Measurements from ENCODE around the gene KLHDC4. TPM values are rescaled to one million over a fixed set of nuclear protein-coding genes. Genes with fewer than 3 reads are reported as not detected.

Gene KLHDC4
- total and polyA plus RNA-seq, 2 of the 4 experiments (the other 2 are of a cell fraction) = 13.6 to 19.0 TPM

- H3K4ac ChIP-seq (ENCODE audit: low read depth, low read length) = no peak overlapping the region
- ChIA-PET CTCF (no interaction called here), POLR2A (ENCODE audit: unreplicated experiment) (no interaction called here)
- H2BK20ac ChIP-seq (ENCODE audit: low read depth, low read length) = no peak overlapping the region
- no peak for TF ChIP-seq MAZ (IDR thresholded peaks at IDR 0.05; ENCODE audit: borderline replicate concordance, low read depth, low read length)
- no peak for TF ChIP-seq CEBPB (IDR thresholded peaks at IDR 0.05; ENCODE audit: low read depth, low read length)
- TF ChIP-seq CHD1 (IDR thresholded peaks at IDR 0.05; ENCODE audit: low read depth, low read length) = no peak
- no peak for TF ChIP-seq RCOR1 (IDR thresholded peaks at IDR 0.05; ENCODE audit: insufficient replicate concordance, low read length)
- no peak for TF ChIP-seq NFE2L2 (IDR thresholded peaks at IDR 0.05; ENCODE audit: low read depth, low read length)
- no peak for TF ChIP-seq BHLHE40 (IDR thresholded peaks at IDR 0.05; ENCODE audit: low read depth, low read length)
- no peak for TF ChIP-seq FOS (IDR thresholded peaks at IDR 0.05; ENCODE audit: low read depth, low read length)
- no peak for TF ChIP-seq RFX5 (IDR thresholded peaks at IDR 0.05; ENCODE audit: low read depth, low read length)
- no peak for TF ChIP-seq RAD21 (IDR thresholded peaks at IDR 0.05; ENCODE audit: low read length)
- no peak for TF ChIP-seq ELK1 (IDR thresholded peaks at IDR 0.05; ENCODE audit: borderline replicate concordance, low read depth, low read length)
- no peak for TF ChIP-seq POLR2A (IDR thresholded peaks at IDR 0.05; ENCODE audit: low read depth, low read length)
- TF ChIP-seq CTCF (conservative IDR thresholded peaks at IDR 0.05; ENCODE audit: low read depth, low read length) = no peak
- TF ChIP-seq USF2 (IDR thresholded peaks at IDR 0.05; ENCODE audit: low read depth, low read length) = no peak
- no peak for TF ChIP-seq SMC3 (IDR thresholded peaks at IDR 0.05; ENCODE audit: low read depth, low read length)
- no peak for TF ChIP-seq MAFK (IDR thresholded peaks at IDR 0.05; ENCODE audit: low read depth, low read length)
- no peak for TF ChIP-seq MXI1 (IDR thresholded peaks at IDR 0.05; ENCODE audit: borderline replicate concordance, low read depth, low read length)
- peaks cover 9% of the 10 kb centered on the region for H3K4me1 ChIP-seq (ENCODE audit: control insufficient read depth, insufficient read depth, low read length)
- H3K79me1 ChIP-seq (ENCODE audit: low read depth in 1 of 2, low read length in 2 of 2) = no peaks in the 10 kb centered on the region
- WGBS, 2 experiments (ENCODE audit: extremely low coverage in 2 of 2, insufficient read length in 1 of 2) = 62% methylated on average over 7 of the region's 13 CpGs; no CpG with 5 or more reads in 1 of the 2 experiments
- dilution Hi-C loops (cut with HindIII; ENCODE audit: low sequenced_read_pairs, unreplicated experiment) = no loop called here
- H2BK5ac ChIP-seq (ENCODE audit: low read depth, low read length, poor library complexity, severe bottlenecking) = no peak overlapping the region
- no peak overlapping the region for H3K56ac ChIP-seq (ENCODE audit: extremely low read depth, insufficient read depth, low read length)
- H3K9me3 ChIP-seq (ENCODE audit: control insufficient read depth, insufficient read depth, low read length) = no peaks in the 10 kb centered on the region
- H4K20me1 ChIP-seq (ENCODE audit: insufficient read depth, low read length) = no peaks in the 10 kb centered on the region
- H3K36me3 ChIP-seq (ENCODE audit: control insufficient read depth, insufficient read depth, low read length) = no peaks in the 10 kb centered on the region
- H2AFZ ChIP-seq (replicated peaks; ENCODE audit: low read length, poor library complexity) = no peak overlapping the region
- no peak overlapping the region for H2AK9ac ChIP-seq (replicated peaks; ENCODE audit: low read depth, low read length, poor library complexity)
- H2BK120ac ChIP-seq (ENCODE audit: low read depth, low read length) = no peak overlapping the region
- no peak overlapping the region for H4K5ac ChIP-seq (ENCODE audit: low read depth, low read length)
- H3K27me3 ChIP-seq (ENCODE audit: control insufficient read depth, insufficient read depth, low read length) = peaks cover 14% of the 10 kb centered on the region; the same call in 1 of the 2 replicates
- H4K8ac ChIP-seq (ENCODE audit: low read depth in 2 of 2, low read length in 2 of 2) = no peak overlapping the region
- in situ Hi-C loops (cut with MboI; ENCODE audit: low sequenced_read_pairs) = no loop called here
- H3K4me2 ChIP-seq (ENCODE audit: low read depth, low read length) = no peak overlapping the region
- H3K14ac ChIP-seq (replicated peaks; ENCODE audit: low read depth, low read length) = no peak overlapping the region
- H3K9ac ChIP-seq (ENCODE audit: low read depth, low read length) = no peak overlapping the region
- no peak overlapping the region for H4K91ac ChIP-seq (ENCODE audit: insufficient read depth, low read depth, low read length)
- ATAC-seq (ENCODE audit: low read depth) (no peak), DNase-seq (no peak)
- intact Hi-C loops (cut with micrococcal nuclease) = no loop called here
- H3K18ac ChIP-seq (ENCODE audit: low read depth, low read length) = no peak overlapping the region
- H3K27ac ChIP-seq (ENCODE audit: insufficient read depth, low read length) = no peak overlapping the region
- no peak overlapping the region for H3K23ac ChIP-seq (ENCODE audit: low read depth, low read length)
- H3K9me1 ChIP-seq (ENCODE audit: insufficient read depth, low read length) = no peaks in the 10 kb centered on the region
- BruUV-seq (replicated peaks) = no TSS peak
- no peak overlapping the region for H2AK5ac ChIP-seq (ENCODE audit: low read depth, low read length)
- H2BK15ac ChIP-seq (ENCODE audit: low read depth, low read length) = no peak overlapping the region
- H3K4me3 ChIP-seq (ENCODE audit: insufficient read depth, low read depth, low read length) = no peak overlapping the region
Measured at GRCh38 chr16:87685766-87686165, 80.0 kb downstream of the KLHDC4 start.

All from IMR-90 (cell line).